Measurements from ENCODE around the gene NCAN.

NCAN gene

DNA sequence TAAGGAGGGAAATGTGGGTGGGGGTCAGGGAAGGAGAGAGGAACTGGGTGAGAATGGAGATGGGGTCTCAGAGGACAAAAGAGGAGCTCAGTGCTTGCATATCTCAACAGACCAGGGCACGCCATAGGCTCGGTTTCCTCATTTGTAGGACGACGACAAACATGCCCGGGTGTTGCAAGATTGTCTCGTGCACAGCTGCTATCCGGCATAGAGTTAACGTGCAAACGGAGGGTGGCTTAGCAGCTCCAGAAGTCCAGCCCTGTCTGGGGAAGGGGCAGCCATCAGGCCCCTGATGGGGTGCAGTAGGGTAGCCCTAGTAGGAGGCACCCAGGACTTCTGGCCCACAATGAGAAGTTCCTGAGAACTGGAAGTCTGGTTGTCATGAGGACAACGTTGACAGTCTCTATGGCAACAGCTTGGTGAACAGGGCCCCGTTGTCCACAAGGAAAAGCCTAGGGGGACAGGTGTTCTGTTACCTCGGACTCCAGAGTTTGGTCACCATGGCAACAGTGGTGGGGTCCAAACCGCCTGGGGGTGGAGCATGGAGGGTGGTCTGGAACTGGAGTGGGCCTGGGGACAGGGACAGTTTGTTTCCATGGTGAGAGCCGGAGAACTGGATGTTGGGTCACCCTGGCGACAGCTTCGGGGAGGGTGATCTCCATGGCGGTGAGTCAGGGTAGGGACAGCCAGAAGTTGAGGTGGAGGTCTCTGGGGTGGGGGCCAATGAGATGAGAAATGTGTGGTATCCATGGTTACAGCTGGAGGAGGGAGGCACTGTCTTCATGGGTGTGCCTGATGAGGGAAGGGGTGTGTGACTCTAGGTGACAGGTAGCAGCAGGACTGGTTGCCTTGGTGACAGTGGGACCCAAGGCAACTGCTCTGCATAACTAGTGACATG, 44.6 kb downstream of the NCAN start:
- no peak overlapping the region for H3K4me3 ChIP-seq (ENCODE audit: low read length)

DNA sequence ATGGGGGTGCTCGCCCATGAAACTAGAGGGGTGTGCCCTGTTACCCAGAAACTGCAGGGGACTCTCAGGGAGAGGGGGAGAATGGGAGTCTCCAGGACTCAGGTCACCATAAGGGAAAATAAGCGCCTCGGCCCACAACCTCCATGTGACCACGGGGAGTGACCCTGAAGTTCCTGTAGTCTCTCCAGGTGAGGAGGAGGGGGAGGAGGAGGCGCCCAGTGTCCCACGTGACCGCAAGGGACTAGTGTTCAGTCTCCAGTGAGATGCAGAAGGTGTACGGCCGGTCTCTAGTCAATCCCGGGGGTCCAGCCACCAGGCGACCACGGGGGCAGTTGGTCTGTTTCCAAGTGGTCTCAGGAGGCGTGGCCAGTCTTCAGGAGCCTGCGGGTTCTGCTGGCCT, 45.4 kb downstream of the NCAN start:
- H3K4me3 ChIP-seq (ENCODE audit: low read length) = no peak overlapping the region
- no peak for TF ChIP-seq ZNF274 (IDR thresholded peaks at IDR 0.05; ENCODE audit: low read depth, low read length)

More for the DNA sequence above, 44.6 kb downstream of the NCAN start:
- no peak for TF ChIP-seq ZNF274 (IDR thresholded peaks at IDR 0.05; ENCODE audit: low read depth, low read length)

DNA sequence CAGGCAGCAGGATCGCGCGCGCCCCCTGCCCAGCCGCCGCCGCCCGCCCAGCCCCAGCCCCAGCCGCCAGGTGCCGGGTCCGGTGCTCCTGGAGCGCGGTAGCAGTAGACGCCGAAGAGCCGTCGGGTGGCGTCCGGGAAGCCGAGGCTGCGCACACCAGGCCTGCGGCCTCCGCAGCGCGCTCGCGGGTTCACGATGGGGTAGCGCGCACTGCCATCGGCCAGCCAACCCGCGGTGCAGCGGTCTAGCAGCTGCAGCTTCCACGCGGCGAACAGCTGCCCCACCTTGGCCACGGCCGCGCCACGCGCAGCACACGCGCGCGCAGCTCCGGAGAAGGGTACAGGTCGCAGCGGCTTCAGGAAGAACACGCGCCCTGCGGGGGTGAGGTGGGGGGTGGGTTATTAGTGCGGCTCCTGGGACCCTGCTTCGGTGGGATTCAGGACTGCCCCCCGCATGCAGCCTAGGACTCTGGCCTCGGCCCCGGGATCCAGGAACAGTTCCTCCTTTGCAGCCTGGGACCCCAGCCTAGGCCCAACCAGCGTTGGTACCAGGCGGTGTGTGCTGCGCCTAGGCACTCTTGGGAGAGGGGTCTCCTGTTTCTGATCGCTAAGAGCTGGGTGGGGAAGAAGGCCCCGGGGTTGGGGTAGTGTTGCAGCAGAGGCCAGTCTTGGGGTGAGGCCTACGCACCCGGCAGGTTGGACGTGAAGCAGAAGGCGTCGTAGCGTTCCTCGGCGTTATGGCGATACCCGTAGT, 46.3 kb downstream of the NCAN start:
- H3K4me3 ChIP-seq (ENCODE audit: low read length) = no peak overlapping the region
- TF ChIP-seq ZNF274 (IDR thresholded peaks at IDR 0.05; ENCODE audit: low read depth, low read length) = no peak

DNA sequence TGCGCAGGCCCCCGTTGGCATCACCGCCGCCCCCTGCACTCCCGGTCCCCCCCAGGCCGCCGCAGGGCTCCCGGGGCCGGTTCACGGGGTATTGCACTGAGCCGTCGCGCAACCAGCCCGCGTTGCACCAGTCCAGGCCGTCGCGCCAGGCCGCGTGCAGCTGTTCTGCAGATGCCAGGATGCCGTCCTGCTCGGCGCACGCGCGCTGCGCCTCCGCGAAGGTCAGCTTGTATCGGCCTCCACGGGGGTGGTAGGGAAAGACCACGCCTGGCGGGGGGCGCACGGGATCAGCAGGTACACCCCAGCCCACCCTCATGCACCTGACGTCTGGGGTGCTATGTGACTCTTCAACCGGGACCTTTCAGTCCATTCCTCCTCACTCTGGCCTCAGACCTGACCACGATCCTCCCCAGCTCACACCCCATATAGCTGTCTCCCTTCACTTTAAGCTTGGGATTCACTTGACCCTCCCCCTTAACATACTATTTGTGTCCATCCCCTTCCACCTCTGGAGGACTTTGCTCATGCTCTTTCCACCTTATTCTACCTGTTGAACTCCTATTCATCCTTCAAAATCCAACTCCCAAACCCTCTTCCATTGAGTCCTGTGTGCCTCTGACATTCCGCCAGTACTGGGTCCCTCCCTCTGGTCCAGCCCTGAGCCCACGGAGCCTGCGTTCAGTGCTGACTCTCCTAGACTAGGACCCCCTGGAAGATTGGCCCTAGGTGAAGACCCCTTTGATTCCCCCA, 47.0 kb downstream of the NCAN start:
- no peak overlapping the region for H3K4me3 ChIP-seq (ENCODE audit: low read length)
- no peak for TF ChIP-seq ZNF274 (IDR thresholded peaks at IDR 0.05; ENCODE audit: low read depth, low read length)

DNA sequence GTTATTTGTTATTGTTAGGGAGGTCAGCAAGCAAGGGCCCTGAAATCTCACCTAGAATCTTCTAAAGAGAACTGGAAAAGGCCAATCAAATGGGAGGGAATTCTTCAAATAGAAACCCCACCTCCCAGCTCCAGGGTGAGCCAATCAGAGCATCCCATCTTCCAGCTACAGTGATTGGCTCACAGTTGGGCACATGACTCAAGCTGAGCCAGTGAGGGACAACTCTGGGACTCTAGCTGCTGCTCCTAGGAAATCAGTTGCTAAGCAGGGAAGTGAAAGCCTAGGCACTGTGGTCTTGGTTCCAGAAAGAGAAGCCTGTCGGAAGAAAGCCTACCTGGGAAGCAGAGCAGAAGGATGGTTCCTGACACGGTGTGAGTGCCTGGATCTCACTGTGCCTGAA, 48.0 kb downstream of the NCAN start:
- no peak overlapping the region for H3K4me3 ChIP-seq (ENCODE audit: low read length)
- no peak for TF ChIP-seq ZNF274 (IDR thresholded peaks at IDR 0.05; ENCODE audit: low read depth, low read length)

DNA sequence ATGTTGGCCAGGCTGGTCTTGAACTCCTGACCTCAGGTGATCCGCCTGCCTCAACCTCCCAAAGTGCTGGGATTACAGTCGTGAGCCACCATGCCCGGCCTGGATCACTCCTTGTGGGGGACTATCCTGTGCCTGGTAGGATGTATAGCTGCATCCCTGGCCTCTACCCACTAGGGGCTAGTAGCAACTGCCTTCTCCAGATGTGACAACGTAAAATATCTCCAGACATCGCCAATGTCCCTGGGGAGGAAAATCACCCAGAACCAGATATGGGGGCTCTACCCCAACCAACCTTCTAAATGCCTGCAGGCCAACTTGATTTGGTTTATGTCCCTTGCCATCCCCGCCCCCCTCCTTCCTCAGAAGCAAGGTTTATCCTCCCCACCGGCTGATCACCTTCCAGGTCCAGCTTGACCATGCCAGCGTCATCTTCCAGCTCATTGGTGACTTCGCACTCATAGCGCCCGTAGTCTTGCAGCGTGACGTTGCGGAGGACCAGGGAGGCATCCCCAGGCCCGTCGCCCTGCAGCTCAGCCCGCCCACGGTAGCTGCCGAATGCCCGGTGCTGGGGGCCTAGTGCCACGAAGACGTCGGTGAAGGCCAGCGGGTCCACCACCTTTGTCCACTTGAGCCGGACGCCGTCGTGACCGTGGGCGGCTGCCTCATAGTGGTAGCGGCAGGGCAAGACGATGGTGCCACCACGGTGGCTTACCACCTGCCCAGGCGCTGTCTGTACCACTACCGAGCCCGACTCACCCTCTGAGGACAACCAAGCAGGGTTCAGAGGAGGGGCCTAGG, 48.9 kb downstream of the NCAN start:
- no peak overlapping the region for H3K4me3 ChIP-seq (ENCODE audit: low read length)
- TF ChIP-seq ZNF274 (IDR thresholded peaks at IDR 0.05; ENCODE audit: low read depth, low read length) = no peak

DNA sequence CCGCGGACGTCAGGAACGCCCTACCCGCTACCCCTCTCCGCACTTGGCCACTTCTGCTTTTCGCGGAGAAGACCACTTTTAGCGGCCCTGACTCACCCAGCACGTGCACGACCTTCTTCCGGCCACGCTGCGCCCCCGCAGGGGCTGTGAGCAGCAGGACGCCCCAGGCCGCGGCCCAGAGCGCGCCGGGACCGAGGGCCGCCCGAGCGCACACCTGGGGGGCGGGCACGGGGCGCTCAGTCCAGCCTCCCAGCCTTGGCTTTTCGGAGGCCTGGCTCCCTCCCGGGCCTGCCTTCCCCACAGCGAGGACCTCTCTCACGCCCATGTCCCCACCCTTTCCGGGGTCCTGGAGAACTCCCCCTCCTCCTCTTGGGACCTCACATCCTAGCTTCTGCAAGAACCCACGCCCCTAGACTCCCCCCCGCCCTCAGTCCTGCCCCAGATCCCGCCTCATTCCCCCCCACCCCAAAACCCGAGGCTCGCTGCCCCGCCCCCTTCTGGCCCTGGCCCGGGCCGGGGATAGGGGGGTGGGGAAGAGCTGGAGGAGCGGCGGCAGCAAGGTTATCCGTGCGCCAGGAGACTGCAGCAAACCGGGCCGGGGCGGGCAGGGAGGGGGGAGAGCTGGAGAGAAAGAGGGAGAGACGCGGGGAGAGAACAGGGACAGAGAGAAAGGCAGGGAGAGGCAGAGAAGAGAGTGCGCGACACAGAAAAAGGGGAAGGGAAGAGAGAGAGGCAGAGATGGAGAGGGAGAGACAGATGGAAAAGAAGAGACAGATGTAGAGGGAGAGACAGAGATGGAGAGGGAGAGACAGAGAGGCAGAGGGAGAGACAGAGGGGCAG, 49.8 kb downstream of the NCAN start:
- no peak overlapping the region for H3K4me3 ChIP-seq (ENCODE audit: low read length)
- no peak for TF ChIP-seq ZNF274 (IDR thresholded peaks at IDR 0.05; ENCODE audit: low read depth, low read length)

DNA sequence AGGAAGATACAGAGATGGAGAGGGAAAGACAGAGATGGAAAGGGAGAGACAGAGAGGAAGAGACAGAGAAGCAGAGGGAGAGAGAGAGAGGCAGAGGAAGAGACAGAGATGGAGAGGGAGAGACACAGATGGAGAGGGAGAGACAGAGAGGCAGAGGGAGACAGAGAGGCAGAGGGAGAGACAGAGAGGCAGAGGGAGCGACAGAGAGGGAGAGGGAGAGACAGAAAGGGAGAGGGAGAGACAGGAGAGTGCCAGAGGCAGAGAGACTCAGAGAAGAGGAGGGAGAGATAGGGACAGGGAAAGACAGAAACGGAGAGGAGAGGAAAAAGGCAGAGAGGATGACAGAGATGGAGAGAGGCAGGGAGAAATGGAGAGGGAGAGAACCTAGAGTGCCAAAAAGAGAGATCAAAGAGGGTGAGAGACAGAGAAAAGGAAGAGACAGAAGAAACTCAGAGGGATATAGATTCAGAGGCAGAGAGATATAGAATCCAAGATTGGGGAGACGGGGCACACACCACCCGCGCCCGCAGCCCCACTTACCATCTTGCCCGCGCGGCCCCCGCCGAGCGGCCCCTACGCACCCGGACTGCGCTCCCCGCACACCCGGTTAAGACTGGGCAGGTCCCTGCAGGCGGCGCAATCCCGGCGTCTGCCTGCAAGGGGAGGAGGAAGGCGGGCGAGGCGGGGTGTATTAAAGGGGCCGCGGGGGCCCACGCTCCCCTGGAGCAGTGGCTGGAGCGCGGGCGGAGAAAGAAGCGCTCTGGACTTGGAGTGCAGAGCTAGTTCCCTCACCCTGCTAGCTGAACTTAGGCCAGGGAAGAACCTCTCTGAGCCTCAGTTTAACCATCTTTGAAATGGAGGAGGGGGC, 50.7 kb downstream of the NCAN start:
- H3K4me3 ChIP-seq (ENCODE audit: low read length) = no peak overlapping the region
- TF ChIP-seq ZNF274 (IDR thresholded peaks at IDR 0.05; ENCODE audit: low read depth, low read length) = no peak

DNA sequence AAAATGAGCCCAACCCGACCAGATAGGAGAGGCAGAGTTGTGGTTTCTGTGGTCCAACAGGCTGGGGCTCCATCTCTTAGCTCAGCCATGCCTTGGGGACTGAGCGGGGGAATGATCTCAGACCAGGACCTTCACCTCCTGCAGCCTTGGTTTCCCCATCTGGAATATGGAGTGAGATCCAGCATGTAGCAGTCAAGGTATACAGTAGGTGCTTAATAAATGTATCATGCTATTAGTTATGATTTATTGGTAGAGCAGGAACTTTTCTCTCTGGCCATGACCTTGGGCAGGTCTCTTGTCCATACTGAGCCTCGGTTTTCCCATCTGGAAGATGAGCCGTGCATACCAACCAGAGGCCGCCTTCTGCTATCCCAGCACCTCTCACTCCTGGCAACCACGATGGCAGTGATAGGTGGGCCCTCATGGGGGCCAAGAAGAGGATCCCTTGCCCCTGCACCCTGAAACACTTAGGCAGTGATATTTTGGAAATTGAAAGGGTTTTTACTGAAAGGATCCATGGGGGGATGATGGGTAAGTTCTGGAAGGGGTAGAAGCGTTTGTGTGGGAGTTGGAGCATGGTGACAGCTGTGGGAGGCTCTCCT, 52.2 kb downstream of the NCAN start:
- no peak for TF ChIP-seq ZNF274 (IDR thresholded peaks at IDR 0.05; ENCODE audit: low read depth, low read length)
- no peak overlapping the region for H3K4me3 ChIP-seq (ENCODE audit: low read length)

DNA sequence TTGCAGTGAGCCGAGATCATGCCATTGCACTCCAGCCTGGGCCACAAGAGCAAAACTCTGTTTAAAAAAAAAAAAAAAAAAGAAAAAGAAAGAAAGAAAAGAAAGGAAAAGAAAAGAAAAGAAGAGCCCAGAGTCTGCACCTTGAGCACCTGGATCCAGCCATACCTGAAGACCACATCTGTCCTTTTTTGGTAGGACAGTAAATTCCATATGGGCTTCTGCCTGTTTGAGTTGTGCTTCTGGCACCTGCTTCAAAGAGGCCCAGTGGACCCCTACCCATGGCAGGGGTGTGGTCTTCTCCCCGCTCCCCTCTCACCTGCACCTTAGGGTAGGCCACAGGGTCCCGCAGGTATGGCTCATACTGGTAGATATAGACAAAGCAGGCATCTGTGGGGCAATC, 55.5 kb downstream of the NCAN start:
- H3K4me3 ChIP-seq (ENCODE audit: low read length) = no peak overlapping the region
- TF ChIP-seq ZNF274 (IDR thresholded peaks at IDR 0.05; ENCODE audit: low read depth, low read length) = no peak

DNA sequence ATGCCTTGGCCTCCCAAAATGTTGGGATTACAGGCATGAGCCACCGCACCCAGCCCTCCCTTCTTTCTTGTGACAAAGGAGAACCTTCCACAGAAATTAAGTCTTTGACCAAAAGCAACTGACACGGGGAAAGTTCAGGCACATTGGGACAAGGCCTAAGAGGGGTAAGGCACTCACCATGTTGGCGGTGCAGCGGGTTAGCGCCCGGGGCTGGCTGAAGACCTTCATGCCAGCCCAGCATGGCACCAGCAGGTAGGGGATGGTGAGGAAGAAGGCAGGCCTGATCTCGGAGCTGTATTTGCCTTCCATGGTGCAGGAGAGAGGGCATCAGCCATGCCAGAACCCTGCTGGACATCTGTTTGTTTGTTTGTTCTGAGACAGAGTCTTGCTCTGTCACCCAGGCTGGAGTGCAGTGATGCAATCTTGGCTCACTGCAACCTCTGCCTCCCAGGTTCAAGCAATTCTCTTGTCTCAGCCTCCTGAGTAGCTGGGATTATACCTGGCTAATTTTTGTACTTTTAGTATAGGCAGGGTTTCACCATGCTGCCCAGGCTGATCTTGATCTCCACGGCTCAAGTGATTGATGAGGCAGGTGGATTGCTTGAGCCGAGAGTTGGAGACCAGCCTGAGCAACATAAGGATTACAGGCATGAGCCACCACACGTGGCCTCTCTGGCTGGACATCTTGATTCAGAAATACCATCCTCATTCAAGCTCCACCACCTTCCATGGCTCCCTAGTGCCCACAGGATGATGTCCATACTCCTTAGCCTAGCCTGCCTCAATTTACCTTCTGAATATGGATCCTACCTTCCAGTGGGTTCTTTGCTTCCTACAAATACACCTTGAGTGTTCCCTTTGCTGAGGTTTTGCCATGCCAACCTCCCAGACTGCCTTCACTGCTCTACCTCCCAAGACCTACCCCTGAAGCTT, 57.0 kb downstream of the NCAN start:
- no peak overlapping the region for H3K4me3 ChIP-seq (ENCODE audit: low read length)
- no peak for TF ChIP-seq ZNF274 (IDR thresholded peaks at IDR 0.05; ENCODE audit: low read depth, low read length)

Measured in GM08714 (cell line).